ENCODE data around the gene HTR3E. TPM values are rescaled to one million over a fixed set of nuclear protein-coding genes. Genes with fewer than 3 reads are reported as not detected.

HTR3E gene
- total RNA-seq, 1 donor = not detected

DNA sequence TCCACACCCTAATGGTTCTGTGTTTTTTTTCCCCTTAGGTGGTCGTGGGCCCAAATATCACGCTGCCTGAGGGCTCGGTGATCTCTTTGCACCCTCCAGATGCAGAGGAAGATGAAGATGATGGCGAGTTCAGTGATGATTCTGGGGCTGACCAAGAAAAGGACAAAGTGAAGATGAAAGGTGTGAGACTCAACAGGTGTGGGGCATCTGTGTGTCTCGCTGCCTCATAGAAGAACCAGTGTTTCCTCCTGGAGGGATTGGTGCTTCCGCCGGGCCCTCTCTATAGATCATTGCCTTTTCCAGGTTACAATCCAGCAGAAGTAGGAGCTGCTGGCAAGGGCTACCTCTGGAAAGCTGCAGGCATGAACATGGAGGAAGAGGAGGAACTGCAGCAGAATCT lies 45.3 kb downstream of the HTR3E start:
- Histone ChIP-seq H3K79me2 (ENCODE audit: insufficient read depth, low read length) (peaks cover 28% of the 10 kb centered on the region), H4K20me1 (ENCODE audit: insufficient read depth, low read length) (peaks cover 8% of the 10 kb centered on the region), H3K4me3 (ENCODE audit: insufficient read depth, low read length) (no peak overlapping the region), H3K4me2 (ENCODE audit: insufficient read depth, low read length) (no peak overlapping the region), H3K36me3 (ENCODE audit: insufficient read depth, low read length) (peaks cover 71% of the 10 kb centered on the region), H3K27me3 (ENCODE audit: insufficient read depth, low read length) (no peaks in the 10 kb centered on the region), H3K27ac (ENCODE audit: low read depth, low read length) (no peak overlapping the region), H3K9me3 (ENCODE audit: low read depth, low read length) (no peaks in the 10 kb centered on the region), H3K4me1 (ENCODE audit: insufficient read depth, low read length) (no peaks in the 10 kb centered on the region), H2AFZ (ENCODE audit: low read length) (no peak overlapping the region)
- TF ChIP-seq, protein P1, sequence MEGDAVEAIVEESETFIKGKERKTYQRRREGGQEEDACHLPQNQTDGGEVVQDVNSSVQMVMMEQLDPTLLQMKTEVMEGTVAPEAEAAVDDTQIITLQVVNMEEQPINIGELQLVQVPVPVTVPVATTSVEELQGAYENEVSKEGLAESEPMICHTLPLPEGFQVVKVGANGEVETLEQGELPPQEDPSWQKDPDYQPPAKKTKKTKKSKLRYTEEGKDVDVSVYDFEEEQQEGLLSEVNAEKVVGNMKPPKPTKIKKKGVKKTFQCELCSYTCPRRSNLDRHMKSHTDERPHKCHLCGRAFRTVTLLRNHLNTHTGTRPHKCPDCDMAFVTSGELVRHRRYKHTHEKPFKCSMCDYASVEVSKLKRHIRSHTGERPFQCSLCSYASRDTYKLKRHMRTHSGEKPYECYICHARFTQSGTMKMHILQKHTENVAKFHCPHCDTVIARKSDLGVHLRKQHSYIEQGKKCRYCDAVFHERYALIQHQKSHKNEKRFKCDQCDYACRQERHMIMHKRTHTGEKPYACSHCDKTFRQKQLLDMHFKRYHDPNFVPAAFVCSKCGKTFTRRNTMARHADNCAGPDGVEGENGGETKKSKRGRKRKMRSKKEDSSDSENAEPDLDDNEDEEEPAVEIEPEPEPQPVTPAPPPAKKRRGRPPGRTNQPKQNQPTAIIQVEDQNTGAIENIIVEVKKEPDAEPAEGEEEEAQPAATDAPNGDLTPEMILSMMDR (IDR thresholded peaks at IDR 0.05; ENCODE audit: extremely low read depth, low read depth, low read length) = no peak
- DNase-seq (ENCODE audit: insufficient read length, low spot score, missing footprints) = no peak

DNA sequence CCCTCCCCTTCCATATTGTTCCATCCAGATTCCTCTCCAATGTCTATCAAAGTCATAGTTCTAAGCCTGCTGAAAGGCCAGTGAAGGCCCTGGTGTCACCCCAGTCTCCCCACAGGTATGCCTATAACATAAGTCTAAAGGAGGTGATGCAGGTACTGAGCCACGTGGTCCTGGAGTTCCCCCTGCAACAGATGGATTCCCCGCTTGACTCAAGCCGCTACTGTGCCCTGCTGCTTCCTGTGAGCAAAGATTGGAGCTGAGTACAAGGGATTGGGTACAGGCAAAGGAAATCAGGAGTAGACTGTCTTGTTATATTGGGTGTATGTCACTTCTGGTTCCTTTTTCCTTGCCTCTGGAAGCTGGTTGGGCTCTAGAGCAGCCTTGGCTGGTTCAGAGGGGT lies 46.5 kb downstream of the HTR3E start:
- H3K4me2 ChIP-seq (ENCODE audit: insufficient read depth, low read length) = no peak overlapping the region
- H3K9me3 ChIP-seq (ENCODE audit: low read depth, low read length) = no peaks in the 10 kb centered on the region
- H3K79me2 ChIP-seq (ENCODE audit: insufficient read depth, low read length) = peaks cover 17% of the 10 kb centered on the region
- peaks cover 62% of the 10 kb centered on the region for H3K36me3 ChIP-seq (ENCODE audit: insufficient read depth, low read length)
- no peak overlapping the region for H3K4me3 ChIP-seq (ENCODE audit: insufficient read depth, low read length)
- DNase-seq (ENCODE audit: insufficient read length, low spot score, missing footprints) = peak; percentile 34
- TF ChIP-seq, protein P1 (IDR thresholded peaks at IDR 0.05; ENCODE audit: extremely low read depth, low read depth, low read length) = no peak
- H4K20me1 ChIP-seq (ENCODE audit: insufficient read depth, low read length) = peaks cover 3% of the 10 kb centered on the region
- no peaks in the 10 kb centered on the region for H3K27me3 ChIP-seq (ENCODE audit: insufficient read depth, low read length)
- H2AFZ ChIP-seq (ENCODE audit: low read length) = no peak overlapping the region
- H3K27ac ChIP-seq (ENCODE audit: low read depth, low read length) = no peak overlapping the region
- no peaks in the 10 kb centered on the region for H3K4me1 ChIP-seq (ENCODE audit: insufficient read depth, low read length)

DNA sequence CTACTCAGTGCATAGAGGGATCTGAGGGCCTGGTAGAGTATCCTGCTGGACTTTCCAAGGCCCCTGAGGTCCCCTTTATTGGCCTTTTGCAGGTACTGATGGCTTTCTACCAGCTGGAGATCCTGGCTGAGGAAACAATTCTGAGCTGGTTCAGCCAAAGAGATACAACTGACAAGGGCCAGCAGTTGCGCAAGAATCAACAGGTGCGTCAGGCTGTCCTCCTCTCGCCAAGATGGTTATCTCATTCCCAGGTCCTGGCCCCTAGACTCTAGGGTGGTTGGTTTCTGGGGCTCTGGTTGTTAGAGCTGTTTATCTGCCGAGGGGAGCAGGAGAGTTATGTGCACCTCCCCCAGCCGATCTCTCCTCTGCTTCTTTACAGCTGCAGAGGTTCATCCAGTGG lies 47.6 kb downstream of the HTR3E start:
- Histone ChIP-seq H3K9me3 (ENCODE audit: low read depth, low read length) (no peaks in the 10 kb centered on the region), H3K36me3 (ENCODE audit: insufficient read depth, low read length) (peaks cover 62% of the 10 kb centered on the region), H2AFZ (ENCODE audit: low read length) (no peak overlapping the region), H3K4me2 (ENCODE audit: insufficient read depth, low read length) (no peak overlapping the region), H3K4me3 (ENCODE audit: insufficient read depth, low read length) (no peak overlapping the region), H4K20me1 (ENCODE audit: insufficient read depth, low read length) (peaks cover 3% of the 10 kb centered on the region), H3K27ac (ENCODE audit: low read depth, low read length) (no peak overlapping the region), H3K27me3 (ENCODE audit: insufficient read depth, low read length) (no peaks in the 10 kb centered on the region), H3K4me1 (ENCODE audit: insufficient read depth, low read length) (no peaks in the 10 kb centered on the region), H3K79me2 (ENCODE audit: insufficient read depth, low read length) (peaks cover 14% of the 10 kb centered on the region)
- TF ChIP-seq, protein P1 (IDR thresholded peaks at IDR 0.05; ENCODE audit: extremely low read depth, low read depth, low read length) = no peak
- no peak for DNase-seq (ENCODE audit: insufficient read length, low spot score, missing footprints)

DNA sequence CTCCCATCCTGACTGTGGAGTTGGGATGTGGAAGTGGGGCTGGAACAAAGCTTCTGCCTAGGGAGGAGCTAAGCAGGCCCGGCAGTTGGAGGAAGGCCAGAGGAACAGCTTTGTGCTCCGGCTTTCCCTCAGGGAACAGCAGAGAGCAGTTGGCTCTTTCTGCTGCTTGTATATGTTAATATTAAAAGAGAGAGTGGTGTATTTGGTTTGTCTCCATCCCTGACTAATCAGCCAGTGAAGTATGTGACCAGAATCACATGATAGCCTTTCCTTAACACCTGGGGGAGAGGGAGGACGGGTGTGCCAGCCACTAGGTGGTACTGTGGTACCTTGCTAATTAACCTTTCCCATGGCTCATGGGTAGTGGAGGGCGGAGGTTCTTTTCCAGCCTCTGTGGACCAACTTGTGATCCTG lies 48.3 kb downstream of the HTR3E start:
- H3K9me3 ChIP-seq (ENCODE audit: low read depth, low read length) = no peaks in the 10 kb centered on the region
- H3K4me2 ChIP-seq (ENCODE audit: insufficient read depth, low read length) = no peak overlapping the region
- H3K4me3 ChIP-seq (ENCODE audit: insufficient read depth, low read length) = no peak overlapping the region
- peaks cover 12% of the 10 kb centered on the region for H3K79me2 ChIP-seq (ENCODE audit: insufficient read depth, low read length)
- DNase-seq (ENCODE audit: insufficient read length, low spot score, missing footprints) = peak; percentile 48
- H4K20me1 ChIP-seq (ENCODE audit: insufficient read depth, low read length) = peaks cover 3% of the 10 kb centered on the region
- TF ChIP-seq, protein P1 (IDR thresholded peaks at IDR 0.05; ENCODE audit: extremely low read depth, low read depth, low read length) = peak; percentile 43
- no peak overlapping the region for H2AFZ ChIP-seq (ENCODE audit: low read length)
- no peaks in the 10 kb centered on the region for H3K27me3 ChIP-seq (ENCODE audit: insufficient read depth, low read length)
- H3K4me1 ChIP-seq (ENCODE audit: insufficient read depth, low read length) = no peaks in the 10 kb centered on the region
- H3K27ac ChIP-seq (ENCODE audit: low read depth, low read length) = no peak overlapping the region
- H3K36me3 ChIP-seq (ENCODE audit: insufficient read depth, low read length) = peaks cover 60% of the 10 kb centered on the region

All from osteoblast (primary cell).